Stimulated activated CD8-positive, alpha-beta memory T cell treated with anti-CD3 and anti-CD28 coated beads, Interleukin-12 subunit alpha, Interleukin-12 subunit beta, amount 100 ng/mL, for 4 hours (primary cell): ENCODE results near the gene AHRR.

ENCODE experiments used
- DNase-seq: peaks from one replicate; pipeline ENCODE4 v3.0.0-alpha.2; 2020; ENCODE audit warnings: low read depth

AHRR gene

GRCh38 chr5:430214-430925 lies 108.9 kb downstream of the AHRR start:
- DNase-seq = no peak

- no peak for DNase-seq
Observed at GRCh38 chr5:431001-431710, 109.6 kb downstream of the AHRR start.

GRCh38 chr5:431711-432050 lies 110.2 kb downstream of the AHRR start:
- DNase-seq = no peak

- DNase-seq = no peak
Observed at GRCh38 chr5:432201-432927, 110.8 kb downstream of the AHRR start.

GRCh38 chr5:432928-433791 lies 111.6 kb downstream of the AHRR start:
- DNase-seq = no peak

GRCh38 chr5:433836-434235 lies 112.3 kb downstream of the AHRR start:
- DNase-seq = no peak

GRCh38 chr5:434443-435146 lies 113.1 kb downstream of the AHRR start:
- DNase-seq = no peak

- DNase-seq = no peak
Observed at GRCh38 chr5:435156-435790, 113.8 kb downstream of the AHRR start.

- DNase-seq = no peak
Observed at GRCh38 chr5:435961-436640, 114.6 kb downstream of the AHRR start.

- DNase-seq = no peak
Observed at GRCh38 chr5:436641-436975, 115.1 kb downstream of the AHRR start.

GRCh38 chr5:437281-437771 lies 115.8 kb downstream of the AHRR start:
- no peak for DNase-seq

- DNase-seq = no peak
Observed at GRCh38 chr5:438481-438981, 117.0 kb downstream of the AHRR start.

GRCh38 chr5:439181-439580 lies 117.7 kb downstream of the AHRR start:
- DNase-seq = no peak

- DNase-seq = no peak
Observed at GRCh38 chr5:439636-440035, 118.1 kb downstream of the AHRR start.

- DNase-seq = no peak
Observed at GRCh38 chr5:440401-441201, 119.1 kb downstream of the AHRR start.

- no peak for DNase-seq
Observed at GRCh38 chr5:441996-442334, 120.5 kb downstream of the AHRR start.

- peak; percentile 68 for DNase-seq
Observed at GRCh38 chr5:442335-443238, 121.1 kb downstream of the AHRR start, which contains the start of gene EXOC3. Gene EXOC3 (plus strand): TSS chr5:443176. CDS start chr5:446206, 3,030 bp downstream.
